Hepatocyte (in vitro differentiated cells): Measurements from ENCODE around the gene LAMA4.

Experiments used
- CTCF ChIP-seq: fragments of 200-600 bp; sonication (generic); IDR thresholded peaks from 2 replicates; pipeline ENCODE4 v1.5.1; 2016; ENCODE audit warnings: antibody characterized with exemption, mild to moderate bottlenecking; ENCODE audit not compliant: poor library complexity
- EZH2 ChIP-seq: fragments of 200-600 bp; sonication (generic); IDR thresholded peaks from 2 replicates; pipeline ENCODE4 v1.6.1; 2016; ENCODE audit warnings: antibody characterized with exemption, mild to moderate bottlenecking, borderline replicate concordance
- EZH2phosphoT487 ChIP-seq: fragments of 200-600 bp; sonication (generic); IDR thresholded peaks from one replicate; pipeline ENCODE4 v1.6.1; 2018; ENCODE audit warnings: antibody characterized with exemption, mild to moderate bottlenecking, low read depth, moderate library complexity; ENCODE audit not compliant: unreplicated experiment, severe bottlenecking

- no peak for TF ChIP-seq CTCF
- no peak for TF ChIP-seq EZH2phosphoT487
- no peak for TF ChIP-seq EZH2
These were observed 13.7 kb upstream of the LAMA4 start for GRCh38 chr6:112268019-112268418.
